Caco-2 (cell line): Measurements from ENCODE around the gene SH3RF2. TPM values are rescaled to one million over a fixed set of nuclear protein-coding genes. Genes with fewer than 3 reads are reported as not detected.

Source experiments
- BruUV-seq: library from RNA; stranded (reverse); fragments of 400-500 nt; replicated peaks from 2 replicates; lab custom pipeline; 2021; lab: Mats Ljungman, UMichigan
- CTCF ChIA-PET: fragments of 300-600 bp; sonication (Branson Sonifier 250); formaldehyde crosslinking; loops from one replicate; lab custom pipeline; 2022; ENCODE audit warnings: antibody characterized with exemption; lab: Charles Lee
- POLR2A ChIA-PET: fragments of 300-600 bp; sonication (Branson Sonifier 250); formaldehyde crosslinking; loops from one replicate; lab custom pipeline; 2022; ENCODE audit warnings: antibody characterized with exemption; lab: Charles Lee
- DNase-seq, 2 experiments: peaks; one replicate each; pipeline versions ENCODE4 v3.0.0 to v3.0.0-alpha.2; 2020 to 2022
- H3K27me3 ChIP-seq: replicated peaks from 2 replicates; pipeline ENCODE4 v1.6.0; 2011; ENCODE audit warnings: low read length; ENCODE audit not compliant: control insufficient read depth, insufficient read depth
- H3K36me3 ChIP-seq: 2 replicates; pipeline ENCODE4 v1.5.1; 2011; ENCODE audit warnings: low read length; ENCODE audit not compliant: control insufficient read depth, insufficient read depth
- H3K4me1 ChIP-seq: fragments of 250-450 bp; sonication (Bioruptor Pico); 2 replicates; pipeline ENCODE4 v1.5.1; 2020; ENCODE audit warnings: mild to moderate bottlenecking
- H3K4me3 ChIP-seq: 2 replicates; pipeline ENCODE4 v1.5.1; 2011; ENCODE audit warnings: low read depth, mild to moderate bottlenecking, control low read depth, low read length
- H3K9me3 ChIP-seq: fragments of 250-450 bp; sonication (Bioruptor Pico); 2 replicates; pipeline ENCODE4 v1.5.1; 2020; ENCODE audit warnings: mild to moderate bottlenecking, moderate library complexity
- H3K27ac Mint-ChIP-seq: one replicate; pipeline ENCODE4 v1.8.0; 2022; ENCODE audit warnings: mixed read lengths; ENCODE audit not compliant: unreplicated experiment
- H3K27me3 Mint-ChIP-seq: one replicate; pipeline ENCODE4 v1.8.0; 2022; ENCODE audit warnings: mixed read lengths; ENCODE audit not compliant: insufficient read depth, unreplicated experiment
- H3K36me3 Mint-ChIP-seq: one replicate; pipeline ENCODE4 v1.8.0; 2022; ENCODE audit warnings: mild to moderate bottlenecking, mixed read lengths; ENCODE audit not compliant: insufficient read depth, unreplicated experiment
- H3K4me1 Mint-ChIP-seq: one replicate; pipeline ENCODE4 v1.8.0; 2022; ENCODE audit warnings: low read depth, mixed read lengths; ENCODE audit not compliant: unreplicated experiment
- H3K4me3 Mint-ChIP-seq: one replicate; pipeline ENCODE4 v1.8.0; 2022; ENCODE audit warnings: mild to moderate bottlenecking, moderate library complexity, mixed read lengths; ENCODE audit not compliant: unreplicated experiment
- H3K9me3 Mint-ChIP-seq: one replicate; pipeline ENCODE4 v1.8.0; 2022; ENCODE audit warnings: mixed read lengths; ENCODE audit not compliant: unreplicated experiment
- CTCF ChIP-seq, 2 experiments: fragments of 200-600 bp in 1 of 2; IDR thresholded peaks; 1 replicate in 1 of 2; 2 replicates in 1 of 2; pipeline versions ENCODE4 v1.5.1 to v1.8.0; 2011 to 2022; ENCODE audit warnings: antibody characterized with exemption in 1 of 2, control low read depth in 1 of 2, inconsistent platforms in 1 of 2, low read depth in 1 of 2, low read length in 1 of 2, mild to moderate bottlenecking in 1 of 2, moderate library complexity in 1 of 2; ENCODE audit not compliant: insufficient read depth in 1 of 2, severe bottlenecking in 1 of 2, unreplicated experiment in 1 of 2
- intact Hi-C: fragments of 100-400 bp; cut with micrococcal nuclease; formaldehyde crosslinking; loops from one replicate; pipeline ENCODE4 v1.10.0; 2022; ENCODE audit not compliant: unreplicated experiment
- total RNA-seq: library from RNA; stranded (reverse); gene quantifications from 2 replicates; pipeline ENCODE4 v1.2.3, GENCODE V29; 2022

The SH3RF2 gene
- total RNA-seq, 1 experiment from 2014 or later: 49.4 TPM

- no peak overlapping the region for H3K4me3 ChIP-seq
- peaks cover 6% of the 10 kb centered on the region for H3K9me3 Mint-ChIP-seq
- BruUV-seq: no TSS peak
- ChIA-PET CTCF (no interaction called here), POLR2A (no interaction called here)
- H3K36me3 Mint-ChIP-seq: peaks cover 43% of the 10 kb centered on the region
- H3K9me3 ChIP-seq: no peaks in the 10 kb centered on the region
- H3K36me3 ChIP-seq: 0 out of 2 replicates have a peak, but pooled peaks cover 3% of the 10 kb centered on the region
- H3K27me3 Mint-ChIP-seq: no peaks in the 10 kb centered on the region
- intact Hi-C loops: no loop called here
- TF ChIP-seq CTCF (IDR thresholded peaks at IDR 0.05; ENCODE audit: insufficient read depth in 1 of 2, low read depth in 1 of 2, low read length in 1 of 2, severe bottlenecking in 1 of 2, unreplicated experiment in 1 of 2): no peak
- H3K27ac Mint-ChIP-seq: no peak overlapping the region
- DNase-seq: no peak
- H3K27me3 ChIP-seq: no peaks in the 10 kb centered on the region
- H3K4me3 Mint-ChIP-seq: no peak overlapping the region
- H3K4me1 ChIP-seq: peaks cover 62% of the 10 kb centered on the region
- H3K4me1 Mint-ChIP-seq: peaks cover 30% of the 10 kb centered on the region
Observed at GRCh38 chr5:145969714-145970092, 33.3 kb downstream of the SH3RF2 start.

GRCh38 chr5:145971108-145971507 lies 34.7 kb downstream of the SH3RF2 start:
- H3K36me3 ChIP-seq: 0 out of 2 replicates have a peak, but pooled peaks cover 3% of the 10 kb centered on the region
- peaks cover 6% of the 10 kb centered on the region for H3K9me3 Mint-ChIP-seq
- peaks cover 32% of the 10 kb centered on the region for H3K4me1 Mint-ChIP-seq
- no peak for DNase-seq
- peaks cover 43% of the 10 kb centered on the region for H3K36me3 Mint-ChIP-seq
- H3K4me1 ChIP-seq: peaks cover 66% of the 10 kb centered on the region
- no peak overlapping the region for H3K4me3 ChIP-seq
- no peak for TF ChIP-seq CTCF (IDR thresholded peaks at IDR 0.05; ENCODE audit: insufficient read depth in 1 of 2, low read depth in 1 of 2, low read length in 1 of 2, severe bottlenecking in 1 of 2, unreplicated experiment in 1 of 2)
- intact Hi-C loops: no loop called here
- H3K27me3 Mint-ChIP-seq: no peaks in the 10 kb centered on the region
- H3K4me3 Mint-ChIP-seq: no peak overlapping the region
- no peak overlapping the region for H3K27ac Mint-ChIP-seq
- ChIA-PET CTCF (no interaction called here), POLR2A (interaction anchor here (0.6 kb wide), 1 partner anchor 101 kb away, joined by 3 read pairs; no protein-coding TSS in a partner anchor)
- no peaks in the 10 kb centered on the region for H3K27me3 ChIP-seq
- no TSS peak for BruUV-seq
- H3K9me3 ChIP-seq: no peaks in the 10 kb centered on the region

GRCh38 chr5:145971701-145972100 lies 35.3 kb downstream of the SH3RF2 start:
- no TSS peak for BruUV-seq
- no peak for TF ChIP-seq CTCF (IDR thresholded peaks at IDR 0.05; ENCODE audit: insufficient read depth in 1 of 2, low read depth in 1 of 2, low read length in 1 of 2, severe bottlenecking in 1 of 2, unreplicated experiment in 1 of 2)
- Mint-ChIP-seq H3K4me1 (peaks cover 35% of the 10 kb centered on the region), H3K36me3 (peaks cover 48% of the 10 kb centered on the region), H3K9me3 (peaks cover 6% of the 10 kb centered on the region), H3K4me3 (no peak overlapping the region), H3K27me3 (no peaks in the 10 kb centered on the region), H3K27ac (no peak overlapping the region)
- no peaks in the 10 kb centered on the region for H3K27me3 ChIP-seq
- 0 out of 2 replicates have a peak, but pooled peaks cover 3% of the 10 kb centered on the region for H3K36me3 ChIP-seq
- ChIA-PET CTCF (no interaction called here), POLR2A (interaction anchor here (0.6 kb wide), 1 partner anchor 100 kb away, joined by 3 read pairs; no protein-coding TSS in a partner anchor)
- H3K4me1 ChIP-seq: peaks cover 66% of the 10 kb centered on the region
- H3K9me3 ChIP-seq: no peaks in the 10 kb centered on the region
- no peak for DNase-seq
- H3K4me3 ChIP-seq: no peak overlapping the region
- intact Hi-C loops: no loop called here
